AG09319 (cell line): ENCODE data around the gene JAG2.

Experiments used
- DNase-seq: peaks from one replicate; pipeline ENCODE4 v3.0.0-alpha.2; 2010; ENCODE audit warnings: low read depth; ENCODE audit errors: extremely low read depth
- CTCF ChIP-seq: IDR thresholded peaks from 2 replicates; pipeline ENCODE4 v1.5.1; 2011; ENCODE audit warnings: low read depth, mild to moderate bottlenecking, inconsistent platforms, low read length, moderate library complexity

Gene JAG2

GRCh38 chr14:105201925-105202513, 33.4 kb upstream of the JAG2 start:
- DNase-seq: no peak
- TF ChIP-seq CTCF: no peak

GRCh38 chr14:105201156-105201924, 32.8 kb upstream of the JAG2 start:
- no peak for DNase-seq
- TF ChIP-seq CTCF: no peak

- TF ChIP-seq CTCF: no peak
- DNase-seq: no peak
Observed at GRCh38 chr14:105200641-105201040, 32.1 kb upstream of the JAG2 start.

- DNase-seq: no peak
- no peak for TF ChIP-seq CTCF
Observed at GRCh38 chr14:105200074-105200473, 31.5 kb upstream of the JAG2 start.

- TF ChIP-seq CTCF: no peak
- DNase-seq: no peak
Observed at GRCh38 chr14:105199093-105199492, 30.5 kb upstream of the JAG2 start.

GRCh38 chr14:105198588-105198987, 30.0 kb upstream of the JAG2 start:
- TF ChIP-seq CTCF: no peak
- no peak for DNase-seq

GRCh38 chr14:105197211-105197641, 28.6 kb upstream of the JAG2 start:
- peak; percentile 31 for DNase-seq
- TF ChIP-seq CTCF: no peak
